ENCODE data around the gene SRPRA.

Gene SRPRA

GRCh38 chr11:126229858-126230540, 38.7 kb downstream of the SRPRA start:
- no peak for DNase-seq

DNA sequence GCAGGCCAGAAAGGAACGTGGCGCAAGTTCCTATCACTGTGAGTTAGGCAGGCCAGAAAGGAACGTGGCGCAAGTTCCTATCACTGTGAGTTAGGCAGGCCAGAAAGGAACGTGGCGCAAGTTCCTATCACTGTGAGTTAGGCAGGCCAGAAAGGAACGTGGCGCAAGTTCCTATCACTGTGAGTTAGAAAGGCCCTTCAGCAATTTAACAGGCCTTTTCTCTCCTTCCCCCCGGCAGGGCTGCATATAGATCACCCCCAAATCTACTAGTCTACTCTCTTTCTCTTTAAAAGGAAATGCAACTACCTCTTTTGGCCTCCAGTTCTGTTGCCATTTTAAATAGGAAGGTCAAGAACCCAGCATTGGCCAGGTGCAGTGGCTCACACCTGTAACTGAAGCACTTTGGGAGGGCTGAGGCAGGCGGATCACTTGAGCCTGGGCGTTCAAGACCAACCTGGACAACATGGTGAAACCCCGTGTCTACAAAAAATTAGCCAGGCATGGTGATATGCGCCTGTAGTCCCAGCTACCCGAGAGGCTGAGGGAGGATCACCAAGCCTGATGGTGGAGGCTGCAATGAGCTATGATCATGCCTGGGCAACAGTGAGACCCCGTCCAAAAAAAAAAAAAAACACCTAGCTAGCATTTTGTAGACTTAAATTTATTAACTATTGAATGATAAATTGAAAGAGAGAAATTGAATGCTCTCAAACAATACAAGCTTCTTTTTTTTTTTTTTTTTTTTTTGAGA, 42.2 kb downstream of the SRPRA start:
- DNase-seq, result no peak

GRCh38 chr11:126225295-126225665, 43.4 kb downstream of the SRPRA start:
- DNase-seq, result no peak

- no peak for DNase-seq
Observed at GRCh38 chr11:126224647-126225294, 43.9 kb downstream of the SRPRA start.

GRCh38 chr11:126219547-126219946, 49.1 kb downstream of the SRPRA start:
- DNase-seq, result no peak

- DNase-seq, result no peak
Observed at GRCh38 chr11:126217491-126217890, 51.2 kb downstream of the SRPRA start.

DNA sequence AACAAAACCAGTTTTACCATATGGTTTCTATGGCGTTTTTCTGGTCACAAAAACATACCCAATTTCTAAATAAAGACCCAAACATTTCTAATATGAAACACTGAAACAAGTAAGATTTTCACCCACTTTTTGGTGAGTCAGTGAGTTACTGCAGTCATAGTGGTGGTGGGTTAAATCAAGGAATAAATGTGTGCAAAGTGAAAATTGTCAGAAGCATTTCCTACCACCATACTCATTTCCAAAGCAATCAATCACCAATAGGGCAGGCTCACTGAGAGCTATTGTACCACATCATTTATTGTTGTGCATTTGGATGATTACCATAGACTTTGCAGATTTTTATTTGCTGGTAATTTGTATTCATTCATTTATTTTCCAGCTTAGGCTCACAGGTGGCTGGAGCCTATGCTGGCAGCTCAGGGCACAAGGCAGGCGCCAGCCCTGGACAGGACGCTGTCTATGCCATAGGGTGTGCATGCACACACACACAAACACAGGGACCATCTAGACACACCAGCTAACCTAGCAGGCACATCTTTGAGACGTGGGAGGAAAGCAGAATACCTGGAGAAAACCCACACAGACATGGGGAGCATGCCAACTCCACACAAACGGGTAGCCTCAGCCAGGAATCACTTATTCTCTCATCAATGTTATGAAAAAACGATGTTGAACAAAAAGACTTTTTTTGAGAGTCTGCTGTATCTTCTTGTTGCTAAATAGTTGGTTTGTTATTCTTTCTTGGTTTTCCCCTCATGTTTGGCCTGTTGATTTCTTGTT, 52.0 kb downstream of the SRPRA start:
- no peak for DNase-seq

- no peak for DNase-seq
Observed at GRCh38 chr11:126214841-126215240, 53.9 kb downstream of the SRPRA start.

- no peak for DNase-seq
Observed at GRCh38 chr11:126214441-126214840, 54.3 kb downstream of the SRPRA start.

Data from activated T-cell treated with anti-CD3 and anti-CD28 coated beads, Interleukin-2, amount 50 U/mL, for 1 hour (primary cell).